ENCODE measurements around the gene SARDH.

DNA sequence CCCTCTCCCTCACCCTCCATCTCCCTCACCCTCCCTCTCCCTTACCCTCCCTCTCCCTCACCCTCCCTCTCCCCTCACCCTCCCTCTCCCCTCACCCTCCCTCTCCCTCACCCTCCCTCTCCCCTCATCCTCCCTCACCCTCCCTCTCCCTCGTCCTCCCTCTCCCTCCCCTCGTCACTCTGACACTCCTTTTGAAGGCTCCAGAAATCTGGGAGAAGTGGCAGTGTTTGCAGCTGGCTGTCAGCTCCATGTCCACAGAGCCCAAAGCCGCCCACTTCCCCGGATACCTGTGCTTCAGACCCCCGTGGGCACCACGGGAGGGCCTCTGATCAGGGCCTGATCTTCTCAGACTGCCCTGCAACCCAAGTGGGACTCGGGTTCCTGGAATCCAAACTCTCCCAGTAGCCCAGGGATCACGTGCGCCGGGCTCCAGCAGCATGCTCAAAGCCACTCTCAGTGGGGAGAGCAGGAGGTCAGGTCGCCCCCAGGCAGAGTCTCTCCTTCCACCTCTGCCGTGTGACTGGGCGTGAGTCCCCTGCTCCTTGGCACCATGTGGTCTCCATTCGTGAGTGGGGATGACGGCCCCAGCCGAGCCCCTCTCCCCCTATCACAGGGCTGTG, 68.9 kb downstream of the SARDH start:
- TF ChIP-seq, protein P1, sequence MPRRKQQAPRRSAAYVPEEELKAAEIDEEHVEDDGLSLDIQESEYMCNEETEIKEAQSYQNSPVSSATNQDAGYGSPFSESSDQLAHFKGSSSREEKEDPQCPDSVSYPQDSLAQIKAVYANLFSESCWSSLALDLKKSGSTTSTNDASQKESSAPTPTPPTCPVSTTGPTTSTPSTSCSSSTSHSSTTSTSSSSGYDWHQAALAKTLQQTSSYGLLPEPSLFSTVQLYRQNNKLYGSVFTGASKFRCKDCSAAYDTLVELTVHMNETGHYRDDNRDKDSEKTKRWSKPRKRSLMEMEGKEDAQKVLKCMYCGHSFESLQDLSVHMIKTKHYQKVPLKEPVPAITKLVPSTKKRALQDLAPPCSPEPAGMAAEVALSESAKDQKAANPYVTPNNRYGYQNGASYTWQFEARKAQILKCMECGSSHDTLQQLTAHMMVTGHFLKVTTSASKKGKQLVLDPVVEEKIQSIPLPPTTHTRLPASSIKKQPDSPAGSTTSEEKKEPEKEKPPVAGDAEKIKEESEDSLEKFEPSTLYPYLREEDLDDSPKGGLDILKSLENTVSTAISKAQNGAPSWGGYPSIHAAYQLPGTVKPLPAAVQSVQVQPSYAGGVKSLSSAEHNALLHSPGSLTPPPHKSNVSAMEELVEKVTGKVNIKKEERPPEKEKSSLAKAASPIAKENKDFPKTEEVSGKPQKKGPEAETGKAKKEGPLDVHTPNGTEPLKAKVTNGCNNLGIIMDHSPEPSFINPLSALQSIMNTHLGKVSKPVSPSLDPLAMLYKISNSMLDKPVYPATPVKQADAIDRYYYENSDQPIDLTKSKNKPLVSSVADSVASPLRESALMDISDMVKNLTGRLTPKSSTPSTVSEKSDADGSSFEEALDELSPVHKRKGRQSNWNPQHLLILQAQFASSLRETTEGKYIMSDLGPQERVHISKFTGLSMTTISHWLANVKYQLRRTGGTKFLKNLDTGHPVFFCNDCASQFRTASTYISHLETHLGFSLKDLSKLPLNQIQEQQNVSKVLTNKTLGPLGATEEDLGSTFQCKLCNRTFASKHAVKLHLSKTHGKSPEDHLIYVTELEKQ (tag by site-specific recombination; IDR thresholded peaks at IDR 0.05; ENCODE audit: borderline replicate concordance) = no peak
- TF ChIP-seq YY1 (tag by site-specific recombination; IDR thresholded peaks at IDR 0.05) (no peak), KLF16 (tag by site-specific recombination; IDR thresholded peaks at IDR 0.05) (no peak), ZSCAN30 (tag by site-specific recombination; IDR thresholded peaks at IDR 0.05) (no peak), ZNF302 (tag by site-specific recombination; IDR thresholded peaks at IDR 0.05; ENCODE audit: low read depth) (no peak)
- TF ChIP-seq, protein P2, sequence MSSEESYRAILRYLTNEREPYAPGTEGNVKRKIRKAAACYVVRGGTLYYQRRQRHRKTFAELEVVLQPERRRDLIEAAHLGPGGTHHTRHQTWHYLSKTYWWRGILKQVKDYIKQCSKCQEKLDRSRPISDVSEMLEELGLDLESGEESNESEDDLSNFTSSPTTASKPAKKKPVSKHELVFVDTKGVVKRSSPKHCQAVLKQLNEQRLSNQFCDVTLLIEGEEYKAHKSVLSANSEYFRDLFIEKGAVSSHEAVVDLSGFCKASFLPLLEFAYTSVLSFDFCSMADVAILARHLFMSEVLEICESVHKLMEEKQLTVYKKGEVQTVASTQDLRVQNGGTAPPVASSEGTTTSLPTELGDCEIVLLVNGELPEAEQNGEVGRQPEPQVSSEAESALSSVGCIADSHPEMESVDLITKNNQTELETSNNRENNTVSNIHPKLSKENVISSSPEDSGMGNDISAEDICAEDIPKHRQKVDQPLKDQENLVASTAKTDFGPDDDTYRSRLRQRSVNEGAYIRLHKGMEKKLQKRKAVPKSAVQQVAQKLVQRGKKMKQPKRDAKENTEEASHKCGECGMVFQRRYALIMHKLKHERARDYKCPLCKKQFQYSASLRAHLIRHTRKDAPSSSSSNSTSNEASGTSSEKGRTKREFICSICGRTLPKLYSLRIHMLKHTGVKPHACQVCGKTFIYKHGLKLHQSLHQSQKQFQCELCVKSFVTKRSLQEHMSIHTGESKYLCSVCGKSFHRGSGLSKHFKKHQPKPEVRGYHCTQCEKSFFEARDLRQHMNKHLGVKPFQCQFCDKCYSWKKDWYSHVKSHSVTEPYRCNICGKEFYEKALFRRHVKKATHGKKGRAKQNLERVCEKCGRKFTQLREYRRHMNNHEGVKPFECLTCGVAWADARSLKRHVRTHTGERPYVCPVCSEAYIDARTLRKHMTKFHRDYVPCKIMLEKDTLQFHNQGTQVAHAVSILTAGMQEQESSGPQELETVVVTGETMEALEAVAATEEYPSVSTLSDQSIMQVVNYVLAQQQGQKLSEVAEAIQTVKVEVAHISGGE (tag by site-specific recombination; conservative IDR thresholded peaks at IDR 0.05; ENCODE audit: low read depth) = no peak
- TF ChIP-seq, protein P3, sequence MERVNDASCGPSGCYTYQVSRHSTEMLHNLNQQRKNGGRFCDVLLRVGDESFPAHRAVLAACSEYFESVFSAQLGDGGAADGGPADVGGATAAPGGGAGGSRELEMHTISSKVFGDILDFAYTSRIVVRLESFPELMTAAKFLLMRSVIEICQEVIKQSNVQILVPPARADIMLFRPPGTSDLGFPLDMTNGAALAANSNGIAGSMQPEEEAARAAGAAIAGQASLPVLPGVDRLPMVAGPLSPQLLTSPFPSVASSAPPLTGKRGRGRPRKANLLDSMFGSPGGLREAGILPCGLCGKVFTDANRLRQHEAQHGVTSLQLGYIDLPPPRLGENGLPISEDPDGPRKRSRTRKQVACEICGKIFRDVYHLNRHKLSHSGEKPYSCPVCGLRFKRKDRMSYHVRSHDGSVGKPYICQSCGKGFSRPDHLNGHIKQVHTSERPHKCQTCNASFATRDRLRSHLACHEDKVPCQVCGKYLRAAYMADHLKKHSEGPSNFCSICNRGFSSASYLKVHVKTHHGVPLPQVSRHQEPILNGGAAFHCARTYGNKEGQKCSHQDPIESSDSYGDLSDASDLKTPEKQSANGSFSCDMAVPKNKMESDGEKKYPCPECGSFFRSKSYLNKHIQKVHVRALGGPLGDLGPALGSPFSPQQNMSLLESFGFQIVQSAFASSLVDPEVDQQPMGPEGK (tag by site-specific recombination; IDR thresholded peaks at IDR 0.05) = no peak
- TF ChIP-seq, protein P4, sequence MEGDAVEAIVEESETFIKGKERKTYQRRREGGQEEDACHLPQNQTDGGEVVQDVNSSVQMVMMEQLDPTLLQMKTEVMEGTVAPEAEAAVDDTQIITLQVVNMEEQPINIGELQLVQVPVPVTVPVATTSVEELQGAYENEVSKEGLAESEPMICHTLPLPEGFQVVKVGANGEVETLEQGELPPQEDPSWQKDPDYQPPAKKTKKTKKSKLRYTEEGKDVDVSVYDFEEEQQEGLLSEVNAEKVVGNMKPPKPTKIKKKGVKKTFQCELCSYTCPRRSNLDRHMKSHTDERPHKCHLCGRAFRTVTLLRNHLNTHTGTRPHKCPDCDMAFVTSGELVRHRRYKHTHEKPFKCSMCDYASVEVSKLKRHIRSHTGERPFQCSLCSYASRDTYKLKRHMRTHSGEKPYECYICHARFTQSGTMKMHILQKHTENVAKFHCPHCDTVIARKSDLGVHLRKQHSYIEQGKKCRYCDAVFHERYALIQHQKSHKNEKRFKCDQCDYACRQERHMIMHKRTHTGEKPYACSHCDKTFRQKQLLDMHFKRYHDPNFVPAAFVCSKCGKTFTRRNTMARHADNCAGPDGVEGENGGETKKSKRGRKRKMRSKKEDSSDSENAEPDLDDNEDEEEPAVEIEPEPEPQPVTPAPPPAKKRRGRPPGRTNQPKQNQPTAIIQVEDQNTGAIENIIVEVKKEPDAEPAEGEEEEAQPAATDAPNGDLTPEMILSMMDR (tag by site-specific recombination; IDR thresholded peaks at IDR 0.05) = no peak
- TF ChIP-seq, protein P5, sequence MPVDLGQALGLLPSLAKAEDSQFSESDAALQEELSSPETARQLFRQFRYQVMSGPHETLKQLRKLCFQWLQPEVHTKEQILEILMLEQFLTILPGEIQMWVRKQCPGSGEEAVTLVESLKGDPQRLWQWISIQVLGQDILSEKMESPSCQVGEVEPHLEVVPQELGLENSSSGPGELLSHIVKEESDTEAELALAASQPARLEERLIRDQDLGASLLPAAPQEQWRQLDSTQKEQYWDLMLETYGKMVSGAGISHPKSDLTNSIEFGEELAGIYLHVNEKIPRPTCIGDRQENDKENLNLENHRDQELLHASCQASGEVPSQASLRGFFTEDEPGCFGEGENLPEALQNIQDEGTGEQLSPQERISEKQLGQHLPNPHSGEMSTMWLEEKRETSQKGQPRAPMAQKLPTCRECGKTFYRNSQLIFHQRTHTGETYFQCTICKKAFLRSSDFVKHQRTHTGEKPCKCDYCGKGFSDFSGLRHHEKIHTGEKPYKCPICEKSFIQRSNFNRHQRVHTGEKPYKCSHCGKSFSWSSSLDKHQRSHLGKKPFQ (tag by site-specific recombination; IDR thresholded peaks at IDR 0.05) = no peak
- TF ChIP-seq, protein P6, sequence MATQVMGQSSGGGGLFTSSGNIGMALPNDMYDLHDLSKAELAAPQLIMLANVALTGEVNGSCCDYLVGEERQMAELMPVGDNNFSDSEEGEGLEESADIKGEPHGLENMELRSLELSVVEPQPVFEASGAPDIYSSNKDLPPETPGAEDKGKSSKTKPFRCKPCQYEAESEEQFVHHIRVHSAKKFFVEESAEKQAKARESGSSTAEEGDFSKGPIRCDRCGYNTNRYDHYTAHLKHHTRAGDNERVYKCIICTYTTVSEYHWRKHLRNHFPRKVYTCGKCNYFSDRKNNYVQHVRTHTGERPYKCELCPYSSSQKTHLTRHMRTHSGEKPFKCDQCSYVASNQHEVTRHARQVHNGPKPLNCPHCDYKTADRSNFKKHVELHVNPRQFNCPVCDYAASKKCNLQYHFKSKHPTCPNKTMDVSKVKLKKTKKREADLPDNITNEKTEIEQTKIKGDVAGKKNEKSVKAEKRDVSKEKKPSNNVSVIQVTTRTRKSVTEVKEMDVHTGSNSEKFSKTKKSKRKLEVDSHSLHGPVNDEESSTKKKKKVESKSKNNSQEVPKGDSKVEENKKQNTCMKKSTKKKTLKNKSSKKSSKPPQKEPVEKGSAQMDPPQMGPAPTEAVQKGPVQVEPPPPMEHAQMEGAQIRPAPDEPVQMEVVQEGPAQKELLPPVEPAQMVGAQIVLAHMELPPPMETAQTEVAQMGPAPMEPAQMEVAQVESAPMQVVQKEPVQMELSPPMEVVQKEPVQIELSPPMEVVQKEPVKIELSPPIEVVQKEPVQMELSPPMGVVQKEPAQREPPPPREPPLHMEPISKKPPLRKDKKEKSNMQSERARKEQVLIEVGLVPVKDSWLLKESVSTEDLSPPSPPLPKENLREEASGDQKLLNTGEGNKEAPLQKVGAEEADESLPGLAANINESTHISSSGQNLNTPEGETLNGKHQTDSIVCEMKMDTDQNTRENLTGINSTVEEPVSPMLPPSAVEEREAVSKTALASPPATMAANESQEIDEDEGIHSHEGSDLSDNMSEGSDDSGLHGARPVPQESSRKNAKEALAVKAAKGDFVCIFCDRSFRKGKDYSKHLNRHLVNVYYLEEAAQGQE (tag by site-specific recombination; IDR thresholded peaks at IDR 0.05) = no peak

All from HEK293 (cell line).